ENCODE measurements around the gene ATP9A.
"Not testable (repeated sequence)": the region's sequence is repeated elsewhere in the genome, so short reads cannot be mapped to it uniquely, and the experiment has no call there.

The ATP9A gene

GRCh38 chr20:51654495-51654894 lies 113.7 kb downstream of the ATP9A start:
- H3K4me1 Mint-ChIP-seq (ENCODE audit: low read depth): peaks cover 2% of the 10 kb centered on the region
- H3K27me3 Mint-ChIP-seq: no peaks in the 10 kb centered on the region
- H3K36me3 Mint-ChIP-seq: no peaks in the 10 kb centered on the region
- H3K9me3 Mint-ChIP-seq (ENCODE audit: low read depth): no peaks in the 10 kb centered on the region
- H3K27ac Mint-ChIP-seq: no peak overlapping the region
- no peak overlapping the region for H3K4me3 Mint-ChIP-seq

- no peaks in the 10 kb centered on the region for H3K27me3 Mint-ChIP-seq
- no peaks in the 10 kb centered on the region for H3K9me3 Mint-ChIP-seq (ENCODE audit: low read depth)
- H3K27ac Mint-ChIP-seq: no peak overlapping the region
- no peaks in the 10 kb centered on the region for H3K36me3 Mint-ChIP-seq
- H3K4me1 Mint-ChIP-seq (ENCODE audit: low read depth): peaks cover 2% of the 10 kb centered on the region
- H3K4me3 Mint-ChIP-seq: no peak overlapping the region
Observed at GRCh38 chr20:51654060-51654459, 114.1 kb downstream of the ATP9A start.

- no peaks in the 10 kb centered on the region for H3K36me3 Mint-ChIP-seq
- no peak overlapping the region for H3K27ac Mint-ChIP-seq
Observed at GRCh38 chr20:51653226-51653625, 115.0 kb downstream of the ATP9A start.

GRCh38 chr20:51651921-51652549 lies 116.2 kb downstream of the ATP9A start:
- Mint-ChIP-seq H3K36me3 (no peaks in the 10 kb centered on the region), H3K27me3 (no peaks in the 10 kb centered on the region), H3K27ac (no peak overlapping the region), H3K4me1 (ENCODE audit: low read depth) (peaks cover 2% of the 10 kb centered on the region), H3K4me3 (no peak overlapping the region), H3K9me3 (ENCODE audit: low read depth) (no peaks in the 10 kb centered on the region)

More at GRCh38 chr20:51653226-51653625, 115.0 kb downstream of the ATP9A start:
- Mint-ChIP-seq H3K4me3 (no peak overlapping the region), H3K9me3 (ENCODE audit: low read depth) (no peaks in the 10 kb centered on the region), H3K4me1 (ENCODE audit: low read depth) (peaks cover 2% of the 10 kb centered on the region), H3K27me3 (no peaks in the 10 kb centered on the region)

GRCh38 chr20:51650685-51651134 lies 117.5 kb downstream of the ATP9A start:
- Mint-ChIP-seq H3K4me1 (ENCODE audit: low read depth) (peaks cover 2% of the 10 kb centered on the region), H3K9me3 (ENCODE audit: low read depth) (no peaks in the 10 kb centered on the region), H3K27ac (no peak overlapping the region), H3K27me3 (no peaks in the 10 kb centered on the region), H3K4me3 (no peak overlapping the region), H3K36me3 (no peaks in the 10 kb centered on the region)

GRCh38 chr20:51648571-51648947 lies 119.6 kb downstream of the ATP9A start:
- no peak overlapping the region for H3K27ac Mint-ChIP-seq
- H3K36me3 Mint-ChIP-seq: no peaks in the 10 kb centered on the region
- no peaks in the 10 kb centered on the region for H3K27me3 Mint-ChIP-seq
- no peaks in the 10 kb centered on the region for H3K9me3 Mint-ChIP-seq (ENCODE audit: low read depth)
- H3K4me3 Mint-ChIP-seq: no peak overlapping the region
- H3K4me1 Mint-ChIP-seq (ENCODE audit: low read depth): peaks cover 2% of the 10 kb centered on the region

- Mint-ChIP-seq H3K27ac (no peak overlapping the region), H3K9me3 (ENCODE audit: low read depth) (no peaks in the 10 kb centered on the region), H3K4me1 (ENCODE audit: low read depth) (peaks cover 2% of the 10 kb centered on the region), H3K4me3 (no peak overlapping the region), H3K27me3 (no peaks in the 10 kb centered on the region), H3K36me3 (no peaks in the 10 kb centered on the region)
Observed at GRCh38 chr20:51647674-51648570, 120.3 kb downstream of the ATP9A start.

GRCh38 chr20:51643810-51644209 lies 124.4 kb downstream of the ATP9A start:
- not testable (repeated sequence) for H3K27me3 Mint-ChIP-seq; H3K4me3 Mint-ChIP-seq; H3K36me3 Mint-ChIP-seq; H3K4me1 Mint-ChIP-seq (ENCODE audit: low read depth); H3K9me3 Mint-ChIP-seq (ENCODE audit: low read depth); H3K27ac Mint-ChIP-seq

GRCh38 chr20:51643390-51643789 lies 124.8 kb downstream of the ATP9A start:
- Mint-ChIP-seq H3K36me3 (no peaks in the 10 kb centered on the region), H3K9me3 (ENCODE audit: low read depth) (no peaks in the 10 kb centered on the region), H3K27me3 (no peaks in the 10 kb centered on the region), H3K27ac (no peak overlapping the region), H3K4me1 (ENCODE audit: low read depth) (no peaks in the 10 kb centered on the region), H3K4me3 (no peak overlapping the region)

- no peaks in the 10 kb centered on the region for H3K27me3 Mint-ChIP-seq
- H3K4me1 Mint-ChIP-seq (ENCODE audit: low read depth): no peaks in the 10 kb centered on the region
- no peaks in the 10 kb centered on the region for H3K36me3 Mint-ChIP-seq
- no peak overlapping the region for H3K4me3 Mint-ChIP-seq
- no peak overlapping the region for H3K27ac Mint-ChIP-seq
- no peaks in the 10 kb centered on the region for H3K9me3 Mint-ChIP-seq (ENCODE audit: low read depth)
Observed at GRCh38 chr20:51641866-51642265, 126.3 kb downstream of the ATP9A start.

- H3K36me3 Mint-ChIP-seq: no peaks in the 10 kb centered on the region
- H3K4me1 Mint-ChIP-seq (ENCODE audit: low read depth): no peaks in the 10 kb centered on the region
- H3K27ac Mint-ChIP-seq: no peak overlapping the region
- no peak overlapping the region for H3K4me3 Mint-ChIP-seq
- H3K9me3 Mint-ChIP-seq (ENCODE audit: low read depth): no peaks in the 10 kb centered on the region
- H3K27me3 Mint-ChIP-seq: peaks cover 2% of the 10 kb centered on the region
Observed at GRCh38 chr20:51640743-51641142, 127.4 kb downstream of the ATP9A start.

- no peaks in the 10 kb centered on the region for H3K4me1 Mint-ChIP-seq (ENCODE audit: low read depth)
- peaks cover 2% of the 10 kb centered on the region for H3K27me3 Mint-ChIP-seq
Observed at GRCh38 chr20:51639206-51639832, 128.9 kb downstream of the ATP9A start.

GRCh38 chr20:51637241-51637640 lies 130.9 kb downstream of the ATP9A start:
- H3K4me1 Mint-ChIP-seq (ENCODE audit: low read depth): no peaks in the 10 kb centered on the region
- H3K9me3 Mint-ChIP-seq (ENCODE audit: low read depth): no peaks in the 10 kb centered on the region
- no peaks in the 10 kb centered on the region for H3K36me3 Mint-ChIP-seq
- no peak overlapping the region for H3K27ac Mint-ChIP-seq
- H3K4me3 Mint-ChIP-seq: no peak overlapping the region
- peaks cover 5% of the 10 kb centered on the region for H3K27me3 Mint-ChIP-seq

More at GRCh38 chr20:51639206-51639832, 128.9 kb downstream of the ATP9A start:
- Mint-ChIP-seq H3K9me3 (ENCODE audit: low read depth) (no peaks in the 10 kb centered on the region), H3K27ac (no peak overlapping the region), H3K4me3 (no peak overlapping the region), H3K36me3 (no peaks in the 10 kb centered on the region)

- H3K4me1 Mint-ChIP-seq (ENCODE audit: low read depth): peaks cover 7% of the 10 kb centered on the region
Observed at GRCh38 chr20:51636123-51636522, 132.1 kb downstream of the ATP9A start.

GRCh38 chr20:51635680-51636079 lies 132.5 kb downstream of the ATP9A start:
- H3K27me3 Mint-ChIP-seq: peaks cover 8% of the 10 kb centered on the region
- H3K36me3 Mint-ChIP-seq: no peaks in the 10 kb centered on the region
- no peak overlapping the region for H3K27ac Mint-ChIP-seq
- H3K4me3 Mint-ChIP-seq: no peak overlapping the region
- H3K4me1 Mint-ChIP-seq (ENCODE audit: low read depth): peaks cover 11% of the 10 kb centered on the region
- no peaks in the 10 kb centered on the region for H3K9me3 Mint-ChIP-seq (ENCODE audit: low read depth)

More at GRCh38 chr20:51636123-51636522, 132.1 kb downstream of the ATP9A start:
- peaks cover 5% of the 10 kb centered on the region for H3K27me3 Mint-ChIP-seq
- no peak overlapping the region for H3K4me3 Mint-ChIP-seq
- H3K9me3 Mint-ChIP-seq (ENCODE audit: low read depth): no peaks in the 10 kb centered on the region
- H3K36me3 Mint-ChIP-seq: no peaks in the 10 kb centered on the region
- no peak overlapping the region for H3K27ac Mint-ChIP-seq
